Jurkat, Clone E6-1 (cell line): ENCODE results near the gene ERGIC1.

Experiments
- DNase-seq: peaks from one replicate; pipeline ENCODE4 v3.0.0-alpha.2; 2011; ENCODE audit warnings: low read depth, low spot score
- H3K4me3 ChIP-seq: 2 replicates; pipeline ENCODE4 v1.5.1; 2011; ENCODE audit warnings: mild to moderate bottlenecking, low read length, control low read depth, moderate library complexity

Gene ERGIC1

DNA sequence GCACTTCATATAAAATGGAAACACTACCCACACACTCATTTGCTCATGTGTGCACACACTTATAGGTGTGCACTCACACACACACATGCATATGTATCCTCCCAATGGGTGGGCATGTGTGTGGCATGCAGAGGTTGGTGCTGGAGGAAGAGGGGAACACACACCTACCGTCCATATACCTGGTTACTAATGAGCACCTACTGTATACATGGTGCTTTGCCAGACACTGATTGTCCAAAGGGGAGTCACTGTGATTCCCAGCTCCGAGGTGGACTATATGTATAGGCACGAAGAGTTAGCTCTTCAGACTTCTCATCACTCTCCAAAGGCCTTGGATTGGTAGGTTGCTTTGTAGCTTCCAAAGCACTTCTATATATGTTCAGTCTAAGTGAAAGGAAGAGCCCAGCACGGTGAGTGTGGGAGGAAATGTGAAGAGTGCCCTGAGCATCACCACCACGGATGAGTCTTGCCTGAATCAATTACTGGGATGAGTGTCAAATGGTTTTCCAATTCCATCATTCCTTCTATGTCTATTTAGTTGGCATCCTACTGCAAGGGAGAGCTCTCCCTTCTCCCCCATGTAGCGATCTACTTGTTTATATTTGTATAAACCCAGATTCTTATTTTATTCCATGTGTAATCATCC is 12.6 kb upstream of the ERGIC1 start:
- H3K4me3 ChIP-seq = no peak overlapping the region

DNA sequence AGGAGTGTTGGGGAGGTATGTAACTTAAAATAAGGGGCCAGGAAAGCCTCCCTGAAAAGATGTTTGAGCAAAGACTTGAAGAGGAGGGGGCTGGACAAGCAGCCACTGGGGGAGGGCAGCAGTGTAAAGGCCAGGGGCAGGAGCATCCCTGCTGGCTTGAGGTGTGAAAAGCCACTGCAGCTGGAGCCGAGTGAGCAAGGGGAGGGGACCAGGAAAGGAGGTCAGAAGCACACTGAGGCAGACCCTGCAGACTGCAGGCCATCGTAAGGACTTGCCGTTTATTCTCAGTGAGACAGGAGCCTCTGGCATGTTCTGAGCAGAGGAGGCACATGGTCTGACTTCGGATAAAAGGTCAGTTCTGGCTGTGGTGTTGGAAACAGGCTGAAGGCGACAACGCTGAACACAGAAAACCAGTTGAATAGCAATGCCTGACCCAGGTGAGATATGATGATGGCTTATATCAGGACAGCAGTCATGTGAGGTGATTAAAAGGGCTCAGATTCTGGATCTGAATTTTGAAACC is 10.2 kb upstream of the ERGIC1 start:
- DNase-seq = no peak
- H3K4me3 ChIP-seq = no peak overlapping the region

More for the DNA sequence above, 12.6 kb upstream of the ERGIC1 start:
- DNase-seq = no peak

DNA sequence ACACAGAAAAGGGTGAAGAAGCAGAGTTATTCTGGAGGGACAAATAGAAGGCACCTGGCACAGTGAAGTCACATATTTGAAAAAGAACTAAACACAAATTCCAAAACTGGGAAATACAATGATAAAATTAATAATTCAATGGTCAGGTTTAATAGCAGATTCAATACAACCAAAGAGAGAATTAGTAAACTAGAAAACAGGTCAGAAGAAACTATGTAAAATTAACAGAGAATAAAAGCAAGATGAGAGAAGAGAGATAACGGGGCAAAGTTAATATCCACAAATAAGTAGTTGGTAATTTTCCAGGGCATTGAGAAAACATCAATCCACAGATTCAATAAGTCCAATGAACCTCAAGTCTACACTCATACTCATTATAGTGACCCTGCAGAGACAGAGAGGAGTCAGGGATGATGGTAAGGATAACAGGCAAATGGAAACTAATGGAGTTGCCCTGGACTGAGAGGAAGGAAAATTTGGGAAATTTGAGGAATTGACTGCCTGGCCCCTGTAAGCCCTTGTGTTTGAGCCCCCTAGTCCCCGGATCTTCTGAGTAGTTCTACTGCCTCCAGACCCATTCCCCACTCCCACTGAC is 8.3 kb upstream of the ERGIC1 start:
- H3K4me3 ChIP-seq = no peak overlapping the region
- DNase-seq = no peak

DNA sequence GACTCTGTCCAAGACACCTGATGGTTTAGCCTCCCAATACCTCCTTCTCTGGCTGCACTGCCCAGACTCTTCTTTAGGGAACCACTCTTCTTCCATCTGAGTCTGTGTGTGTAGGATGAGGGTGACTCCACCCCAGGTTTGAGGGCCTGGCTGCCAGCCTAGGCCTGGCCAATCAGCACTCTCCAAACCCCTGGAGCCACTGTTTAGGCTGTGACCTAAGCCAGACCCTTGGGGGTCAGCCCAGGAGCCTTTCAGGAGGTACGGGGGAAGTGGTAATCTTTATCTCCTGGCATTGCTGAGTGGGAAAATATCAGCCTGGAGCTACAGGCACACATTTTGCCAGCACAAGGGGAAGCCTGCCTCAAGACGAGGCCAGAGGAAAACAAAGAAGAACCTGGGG is 6.2 kb upstream of the ERGIC1 start:
- DNase-seq = no peak
- no peak overlapping the region for H3K4me3 ChIP-seq

DNA sequence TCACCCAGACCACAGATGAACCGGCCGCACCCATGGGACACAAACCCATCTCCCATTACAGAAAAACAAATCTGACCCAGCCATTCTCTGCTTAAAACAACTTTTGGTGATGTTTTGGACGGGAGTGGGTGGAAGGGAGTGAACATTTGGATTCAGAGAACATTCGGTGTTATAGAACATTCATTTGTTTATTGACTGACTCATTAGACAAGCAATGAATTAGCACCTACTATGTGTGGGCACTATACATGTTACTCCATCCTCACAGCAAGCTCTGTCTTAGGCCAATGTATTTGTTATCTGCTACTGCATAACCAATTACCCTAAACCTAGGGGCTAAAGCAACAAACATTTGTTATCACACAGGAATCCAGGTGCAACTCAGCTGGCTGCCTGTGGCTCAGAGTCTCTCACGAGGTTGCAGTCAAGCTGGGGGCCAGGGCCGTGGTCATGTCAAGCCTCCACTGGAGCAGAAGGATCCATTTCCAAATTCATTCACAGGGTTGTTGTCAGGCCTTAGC is 5.1 kb upstream of the ERGIC1 start:
- H3K4me3 ChIP-seq = no peak overlapping the region
- DNase-seq = no peak

DNA sequence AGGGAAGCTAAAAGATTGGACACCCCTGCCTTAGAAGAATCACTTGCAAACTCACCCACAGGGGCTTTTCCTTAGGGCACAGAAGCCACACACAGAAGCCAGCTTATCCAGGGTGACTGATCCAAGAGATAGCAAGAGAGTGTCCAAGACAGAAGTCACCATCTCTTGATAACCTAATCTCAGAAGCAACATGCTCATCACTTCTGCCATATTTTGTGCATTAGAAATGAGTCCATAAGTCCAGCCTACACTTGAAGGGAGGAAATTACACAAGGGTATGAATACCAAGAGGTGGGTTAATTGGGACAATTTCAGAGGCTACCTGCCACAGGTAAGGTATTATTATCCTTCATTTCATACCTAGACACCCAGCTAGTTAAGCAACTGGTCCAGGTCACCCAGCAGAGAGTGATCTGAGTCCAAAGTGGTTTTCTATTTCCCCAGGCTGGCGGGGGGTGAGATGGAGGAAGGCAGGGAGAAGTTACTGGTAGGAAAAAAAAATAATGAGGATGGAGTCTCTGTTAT is 3.7 kb upstream of the ERGIC1 start:
- DNase-seq = no peak
- no peak overlapping the region for H3K4me3 ChIP-seq

DNA sequence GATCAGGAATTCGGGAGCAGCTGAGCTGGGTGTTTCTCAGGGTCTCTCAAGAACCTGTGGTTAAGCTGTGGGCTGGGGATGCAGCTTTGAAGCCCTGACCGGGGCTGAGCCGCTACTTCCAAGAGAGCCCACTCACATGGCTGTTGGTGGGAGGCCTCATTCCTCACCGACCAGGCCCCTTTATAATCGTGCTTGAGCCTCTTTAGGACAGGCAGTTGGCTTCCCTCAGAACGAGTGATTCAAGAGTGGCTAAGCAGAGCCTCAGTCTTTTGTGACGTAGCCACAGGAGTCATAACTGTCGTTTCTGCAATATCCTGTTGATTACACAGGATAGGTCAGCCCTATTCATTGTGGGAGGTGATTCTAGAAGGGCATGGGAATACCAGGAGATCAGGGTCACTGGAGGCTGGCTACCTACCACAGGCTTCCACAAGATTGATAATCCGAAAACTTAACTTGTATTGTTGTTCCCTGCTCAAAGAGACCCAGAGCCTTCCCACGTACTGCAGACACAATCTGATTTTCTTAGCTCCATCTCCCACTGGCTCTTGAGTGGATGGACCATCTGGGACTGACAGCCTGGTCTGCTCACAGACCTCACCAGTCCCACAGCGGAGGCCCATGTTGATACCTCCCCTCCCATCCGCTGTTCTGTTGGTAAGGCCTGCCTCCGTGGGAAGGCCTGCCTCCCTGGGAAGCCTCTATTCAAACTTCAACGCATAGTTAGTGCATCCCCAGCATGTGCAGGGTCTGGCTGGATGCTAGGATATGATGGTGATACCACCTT is 3.0 kb upstream of the ERGIC1 start:
- no peak overlapping the region for H3K4me3 ChIP-seq
- no peak for DNase-seq

DNA sequence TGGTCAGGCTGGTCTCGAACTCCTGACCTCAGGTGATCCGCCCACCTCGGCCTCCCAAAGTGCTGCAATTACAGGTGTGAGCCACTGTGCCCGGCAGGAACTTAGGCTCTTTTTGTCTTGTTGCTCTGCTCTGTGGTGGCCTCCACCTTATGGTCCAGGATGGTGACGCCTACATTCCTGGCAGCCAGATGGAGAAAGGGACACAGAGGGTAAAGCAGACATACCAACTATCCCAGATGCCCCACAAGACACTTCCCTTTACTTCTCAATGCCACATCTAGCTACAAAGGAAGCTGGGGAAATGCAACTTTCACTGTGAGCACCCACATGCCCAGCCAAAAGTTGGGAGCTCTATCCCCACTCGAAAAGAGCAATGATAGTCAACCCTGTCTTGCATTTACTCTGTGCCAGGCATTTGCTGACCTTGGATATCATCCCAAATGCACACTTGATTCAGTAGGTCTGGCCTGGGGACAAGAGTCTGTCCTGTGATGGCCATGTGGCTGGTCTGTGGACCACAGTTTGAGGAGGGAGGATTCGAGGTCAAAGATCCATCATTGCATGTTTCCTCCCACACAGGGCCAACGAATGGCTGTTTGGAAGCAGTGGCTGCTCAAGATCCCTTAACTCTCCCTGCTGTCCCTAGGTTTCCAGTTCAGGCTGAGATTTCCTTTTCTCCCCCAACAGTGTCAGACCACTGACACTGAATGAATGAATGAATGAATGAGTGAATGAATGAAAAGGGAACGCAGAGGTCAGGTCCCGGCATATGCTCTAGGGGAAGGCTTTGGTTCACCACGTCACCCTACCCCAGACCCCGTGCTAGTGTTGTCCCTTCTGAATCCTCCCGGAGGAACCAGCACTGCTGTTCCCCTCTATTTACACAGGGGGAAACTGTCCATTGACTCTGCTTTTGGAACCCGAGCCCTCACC is 1.4 kb upstream of the ERGIC1 start:
- no peak for DNase-seq

DNA sequence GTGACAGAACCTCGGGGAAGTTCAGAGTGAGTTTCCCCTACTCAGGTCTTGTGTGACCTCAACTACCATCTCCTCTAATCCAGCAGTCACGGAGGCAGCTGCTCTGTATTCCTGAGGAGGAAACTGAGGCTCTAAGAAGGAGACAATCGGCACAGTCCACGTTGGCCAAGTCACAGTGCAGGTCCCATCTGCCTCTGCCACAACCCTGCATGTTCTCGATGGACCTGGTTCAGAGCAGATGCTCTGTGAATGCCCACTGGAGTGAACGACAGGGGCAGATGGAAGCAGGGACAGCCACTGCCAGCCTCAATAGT is 722 bp upstream of the ERGIC1 start:
- peak overlapping the region; percentile 91 for H3K4me3 ChIP-seq
- no peak for DNase-seq

More for the DNA sequence above, 1.4 kb upstream of the ERGIC1 start:
- no peak overlapping the region for H3K4me3 ChIP-seq

DNA sequence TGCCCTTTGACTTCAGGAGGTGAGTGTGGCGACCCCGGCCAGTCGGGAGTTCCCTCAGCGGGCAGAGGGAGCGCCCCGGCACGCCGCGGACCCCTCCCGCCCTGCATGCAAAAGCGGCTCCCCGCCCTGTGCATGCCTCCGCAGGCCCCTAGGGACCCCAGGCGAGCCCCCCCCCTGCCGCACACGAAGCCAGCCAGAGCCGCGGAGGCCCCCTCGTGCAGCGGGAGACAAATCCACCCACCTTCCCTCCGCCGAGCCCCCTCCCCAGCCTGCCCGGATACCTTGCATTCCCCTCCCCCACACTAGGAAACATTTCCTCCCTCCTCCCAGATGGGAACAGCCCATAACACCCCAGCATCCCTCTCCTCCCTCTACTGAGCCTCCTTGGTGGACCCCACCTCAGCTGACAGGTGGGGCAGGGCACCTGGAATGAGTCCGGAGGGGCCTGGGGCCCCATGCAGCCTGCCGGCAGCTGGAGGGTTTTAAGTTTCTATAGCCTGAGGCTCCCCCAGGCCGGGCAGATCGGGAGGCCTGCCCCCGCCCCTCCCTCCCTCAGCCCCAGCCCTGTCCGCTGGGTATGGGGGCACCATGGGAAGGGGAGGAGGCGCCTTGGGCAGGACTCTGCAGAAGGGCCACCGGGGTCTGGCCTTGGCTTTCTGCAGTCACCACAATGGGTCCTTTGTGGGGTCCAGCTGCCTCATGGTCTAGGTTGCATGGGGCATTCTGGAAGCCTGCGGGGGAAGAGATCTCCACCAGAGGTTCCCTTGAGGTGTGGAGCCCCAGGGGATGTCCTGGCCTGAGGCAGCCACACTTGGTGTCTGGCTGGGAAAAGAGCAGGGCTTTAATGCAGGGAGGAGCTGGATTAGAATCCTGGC is 601 bp downstream of the ERGIC1 start:
- DNase-seq = no peak
- peak overlapping the region; percentile 91 for H3K4me3 ChIP-seq

DNA sequence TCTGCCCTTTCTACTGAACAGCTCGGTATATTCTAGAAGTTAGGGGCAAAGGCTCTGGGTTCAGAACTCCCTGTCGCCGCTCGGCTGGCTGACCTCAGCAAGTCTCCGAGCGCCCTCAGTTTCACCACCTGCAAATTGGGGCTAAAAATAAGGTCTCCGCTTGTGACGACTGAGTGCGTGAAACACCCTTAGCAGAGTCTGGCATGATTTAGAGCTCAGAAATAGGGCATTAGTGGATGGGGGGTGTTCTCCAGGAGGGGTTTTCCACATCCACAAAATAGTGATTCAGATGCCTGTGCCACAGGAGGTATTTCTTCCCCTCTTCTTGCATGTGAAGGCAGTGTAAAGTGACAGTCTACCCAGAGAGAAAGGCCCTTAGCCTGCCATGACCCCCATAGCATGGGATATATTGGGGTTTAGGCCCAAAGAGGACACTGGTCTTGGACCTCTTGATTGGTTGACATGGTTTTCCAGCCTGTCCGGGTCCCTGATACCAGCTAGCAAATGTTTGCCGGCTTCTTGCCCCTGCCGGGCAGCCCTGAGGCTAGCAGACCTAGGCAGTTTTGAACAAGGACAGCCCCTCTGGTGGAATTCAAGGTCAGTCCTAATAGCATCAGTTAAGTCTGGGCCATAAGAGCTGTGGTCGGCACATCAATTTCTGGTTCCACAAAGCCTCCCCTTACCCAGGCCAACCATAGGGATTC is 1.4 kb downstream of the ERGIC1 start:
- DNase-seq = no peak
- H3K4me3 ChIP-seq = peak overlapping the region; percentile 91

DNA sequence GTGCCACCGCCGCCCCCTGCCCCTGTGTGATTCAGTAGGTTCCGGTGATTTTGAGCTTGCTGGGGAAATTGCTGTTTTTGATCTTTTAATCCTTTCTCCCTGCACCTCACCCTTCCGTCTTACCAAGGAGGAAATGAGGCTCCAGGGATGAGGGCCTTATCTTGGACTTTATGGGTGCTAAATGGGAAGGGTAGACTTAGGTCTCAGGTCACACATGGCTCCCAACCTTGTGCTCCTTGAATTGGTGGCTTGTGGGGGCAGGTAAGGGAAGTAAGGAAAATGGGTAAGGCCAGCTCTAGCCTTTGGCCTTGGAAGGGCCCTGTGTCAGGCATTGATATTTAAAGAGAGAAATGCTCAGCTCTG is 1.9 kb downstream of the ERGIC1 start:
- no peak for DNase-seq
- H3K4me3 ChIP-seq = peak overlapping the region; percentile 91

DNA sequence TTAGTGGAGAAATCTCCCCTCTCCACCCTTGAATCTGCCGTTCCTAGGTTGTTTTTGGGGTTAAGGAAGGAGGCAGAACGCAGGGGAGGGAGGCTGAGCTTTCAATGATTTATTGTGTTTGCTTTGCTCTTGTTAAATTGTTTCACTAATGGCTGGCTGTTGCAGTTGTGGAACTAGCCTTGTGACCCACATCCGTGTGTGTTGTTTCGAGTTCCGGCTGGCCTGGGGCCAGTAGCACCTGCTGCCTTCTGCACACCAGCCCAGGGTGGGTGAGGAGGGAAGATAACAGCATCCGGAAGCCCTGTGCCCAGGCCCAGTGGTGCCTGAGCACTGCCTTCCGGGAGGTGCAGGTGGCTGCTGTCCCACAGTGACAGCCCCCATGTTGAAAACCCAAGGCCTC is 3.6 kb downstream of the ERGIC1 start:
- peak overlapping the region; percentile 91 for H3K4me3 ChIP-seq
- DNase-seq = peak; percentile 97

DNA sequence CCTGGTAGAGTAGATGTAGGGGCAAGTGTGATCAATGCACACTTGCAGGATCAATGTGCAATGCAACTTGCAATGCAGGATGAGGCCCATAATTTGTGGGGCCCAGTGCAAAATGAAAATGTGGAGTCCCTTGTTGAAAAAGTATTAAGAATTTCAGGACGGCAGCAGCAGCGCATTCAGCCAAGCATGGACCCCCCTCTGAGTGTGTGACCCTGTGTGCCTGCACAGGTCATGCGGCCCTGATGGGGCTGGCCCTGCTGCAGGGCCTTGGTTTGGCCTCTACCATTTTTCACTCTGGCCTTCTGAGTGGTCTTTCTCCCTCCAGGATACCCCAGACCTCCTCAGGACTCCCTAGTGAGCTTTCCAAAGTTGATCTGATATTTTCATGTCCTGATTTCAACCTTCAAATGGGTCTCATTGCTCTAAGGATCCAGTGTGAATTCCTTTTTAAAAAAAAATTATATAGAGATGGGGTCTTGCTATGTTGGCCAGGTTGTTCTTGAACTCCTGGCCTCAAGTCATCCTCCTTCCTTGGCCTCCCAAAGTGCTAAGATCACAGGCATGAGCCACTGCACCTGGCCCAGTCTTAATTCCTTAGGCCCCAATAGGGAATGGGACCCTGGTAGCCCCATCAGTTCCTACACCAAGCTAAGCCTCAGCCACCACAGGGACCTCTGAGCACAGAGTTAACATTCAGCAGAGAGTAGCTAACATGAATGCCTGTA is 4.3 kb downstream of the ERGIC1 start:
- DNase-seq = no peak
- peak overlapping the region; percentile 91 for H3K4me3 ChIP-seq

DNA sequence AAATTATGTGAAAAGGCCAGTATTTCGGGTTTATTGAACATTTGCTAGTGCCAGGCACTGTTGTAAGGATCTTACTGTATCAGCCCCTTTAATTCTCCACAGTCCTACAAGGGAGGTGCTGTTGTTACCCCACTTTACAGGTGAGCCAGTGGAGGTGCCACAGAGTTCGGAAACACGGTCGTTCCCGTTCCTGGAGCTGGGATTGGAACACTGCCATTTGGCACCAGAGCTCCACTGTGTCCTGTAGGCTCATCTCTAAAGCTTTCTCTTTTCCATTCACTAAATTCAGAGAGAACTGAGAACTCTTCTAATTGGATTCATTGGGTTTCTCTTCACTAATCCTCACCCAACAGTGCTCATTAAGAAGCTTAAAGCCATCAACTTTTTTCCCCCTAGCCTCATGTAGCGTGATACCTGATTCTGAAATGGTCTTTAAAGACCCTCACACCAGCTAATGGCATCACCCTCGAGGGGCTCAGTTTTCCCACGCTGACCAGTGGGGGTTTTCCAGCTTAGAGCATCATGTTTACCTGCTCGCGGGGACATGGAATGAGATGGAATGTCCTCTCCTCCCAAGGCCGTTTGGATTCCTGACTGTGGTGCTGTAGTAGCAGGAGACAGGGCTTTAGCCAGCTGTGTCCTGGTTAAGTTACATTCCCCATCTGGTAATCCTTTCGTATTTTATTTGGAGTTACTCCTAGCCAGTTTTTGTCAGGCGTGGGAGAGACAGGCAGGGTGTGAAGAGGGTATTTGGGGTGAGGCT is 5.8 kb downstream of the ERGIC1 start:
- DNase-seq = no peak
- no peak overlapping the region for H3K4me3 ChIP-seq

DNA sequence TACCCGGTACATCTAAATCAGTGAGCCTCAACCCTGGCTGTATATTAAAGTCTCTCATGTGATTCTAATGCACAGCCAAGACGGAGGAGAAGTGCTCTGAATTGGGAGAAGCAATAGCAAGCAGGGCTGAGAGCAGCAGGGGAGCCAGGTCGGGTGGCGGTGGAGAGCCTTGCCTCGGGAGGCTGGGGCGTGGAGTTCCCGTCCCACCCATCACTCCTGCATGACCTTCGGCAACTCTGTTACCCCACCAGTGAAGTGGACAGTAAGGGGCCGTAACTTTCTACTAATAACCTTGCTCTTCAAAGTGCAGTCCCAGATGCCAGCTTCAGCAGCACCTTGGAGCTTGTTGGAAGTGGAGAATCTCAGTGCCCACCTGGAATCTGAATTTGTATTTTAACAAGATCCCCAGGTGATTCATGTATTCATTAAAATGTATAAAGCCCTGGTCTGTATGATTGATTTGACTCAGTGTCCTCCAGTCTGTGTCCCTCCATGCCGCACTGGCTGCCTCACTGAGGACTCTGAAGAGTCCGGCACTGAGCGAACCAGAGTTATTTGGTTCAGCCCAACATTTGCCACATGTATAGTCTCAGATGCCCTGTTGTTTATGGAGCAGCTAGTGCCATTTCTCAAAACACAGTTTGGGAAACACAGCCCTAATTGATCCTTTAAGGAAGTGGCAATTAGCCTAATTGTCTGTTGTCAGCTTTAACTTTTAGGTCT is 6.5 kb downstream of the ERGIC1 start:
- H3K4me3 ChIP-seq = no peak overlapping the region
- DNase-seq = no peak
